GM21390 (cell line): Measurements from ENCODE around the gene ZC4H2.
"Not testable (repeated sequence)": the region's sequence is repeated elsewhere in the genome, so short reads cannot be mapped to it uniquely, and the experiment has no call there.

Source experiments
- ATAC-seq: cut with Tn5 transposase; IDR thresholded peaks from one replicate; pipeline ENCODE4 v1.9.1; 2021; ENCODE audit not compliant: unreplicated experiment

The ZC4H2 gene

GRCh38 chrX:64975989-64976672 lies at the start of gene ZC4H2:
Gene ZC4H2, minus strand, starts transcription at chrX:64976450. Its CDS starts 73 bp downstream, at chrX:64976377.
- peak; percentile 99 for ATAC-seq

GRCh38 chrX:65017451-65017850 lies 41.2 kb upstream of the ZC4H2 start:
- ATAC-seq: no peak

DNA sequence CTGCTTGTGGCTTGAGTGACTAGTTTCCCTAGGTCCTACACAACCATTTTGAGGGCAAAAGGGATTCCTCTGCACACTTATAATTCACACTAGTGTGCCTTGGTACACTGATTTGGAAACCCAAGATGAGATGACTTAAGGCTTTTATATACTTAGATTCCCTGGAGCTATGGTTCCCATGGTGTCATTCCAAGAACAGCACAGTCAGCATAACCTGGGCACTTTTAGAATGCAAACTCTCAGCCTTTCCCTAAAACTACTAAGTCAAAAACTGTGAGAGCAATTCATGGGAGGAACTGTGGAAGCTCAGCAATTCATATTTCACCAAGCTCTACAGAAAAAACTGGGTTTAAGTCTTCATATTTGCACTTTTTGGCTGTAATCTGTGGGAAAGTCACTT lies 38.0 kb upstream of the ZC4H2 start:
- ATAC-seq: no peak

DNA sequence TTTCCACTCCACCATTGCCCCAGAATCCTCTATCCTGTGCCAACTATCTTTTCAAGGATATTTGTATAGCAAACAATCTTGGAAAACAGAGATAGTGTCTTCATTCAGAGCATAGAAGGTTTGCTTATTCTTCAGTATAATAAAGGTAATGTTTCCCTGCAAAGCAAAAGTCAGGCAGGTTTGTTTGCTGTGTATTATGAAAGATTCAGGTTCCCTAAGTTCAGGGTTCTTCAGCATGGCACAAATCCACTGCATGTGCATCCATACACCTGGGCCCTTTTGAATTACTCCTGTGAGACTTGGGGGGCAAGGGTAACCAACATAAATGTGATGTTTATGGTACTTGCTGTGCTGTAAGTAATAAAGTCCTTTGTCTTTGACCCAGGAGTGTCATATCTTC lies 33.2 kb upstream of the ZC4H2 start:
- ATAC-seq: no peak

- ATAC-seq: not testable (repeated sequence)
Measured at GRCh38 chrX:65002208-65002607, 26.0 kb upstream of the ZC4H2 start.

GRCh38 chrX:64996805-64997204 lies 20.6 kb upstream of the ZC4H2 start:
- no peak for ATAC-seq

GRCh38 chrX:64994131-64994798 lies 18.0 kb upstream of the ZC4H2 start:
- ATAC-seq: no peak

DNA sequence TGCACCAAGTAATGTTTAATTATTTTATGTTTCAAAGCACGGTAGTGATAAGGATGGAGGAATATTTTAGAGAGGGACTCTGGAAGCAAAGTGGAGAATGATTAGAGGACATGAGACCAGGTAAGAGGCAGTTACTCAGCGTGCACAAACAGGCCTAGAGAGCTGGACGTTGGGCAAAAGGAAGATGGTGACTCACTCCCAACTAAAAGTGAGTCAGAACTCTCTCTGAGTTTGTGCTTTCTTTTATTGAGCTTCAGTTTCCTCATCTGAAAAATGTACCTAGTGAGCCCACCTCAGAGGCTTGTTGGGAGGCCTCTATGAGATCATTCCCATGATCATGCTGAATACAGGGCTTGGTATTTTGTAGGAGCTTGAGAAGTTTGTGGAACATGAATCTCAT lies 1.6 kb upstream of the ZC4H2 start:
- ATAC-seq: no peak

GRCh38 chrX:64977051-64977450 lies 801 bp upstream of the ZC4H2 start:
- no peak for ATAC-seq

DNA sequence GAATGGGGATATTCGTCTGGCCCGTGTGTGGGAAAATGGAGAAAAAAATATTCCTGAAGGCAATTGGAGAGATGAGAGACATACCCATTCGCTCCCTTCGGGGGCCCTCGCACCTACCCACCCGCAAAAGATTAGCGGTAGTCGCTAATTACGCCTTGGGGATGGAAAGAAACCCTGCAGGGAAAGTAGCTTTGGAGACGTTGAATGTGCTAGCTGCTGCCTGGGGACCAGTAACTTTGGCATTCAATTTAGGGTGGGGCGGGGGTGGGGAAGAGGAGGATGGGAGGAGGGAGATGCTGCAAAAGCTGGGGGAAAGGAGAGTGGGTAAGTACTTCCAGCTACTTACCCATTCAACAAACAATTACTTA lies 407 bp upstream of the ZC4H2 start:
- peak; percentile 28 for ATAC-seq

GRCh38 chrX:64975491-64975890 lies 759 bp downstream of the ZC4H2 start:
- ATAC-seq: no peak

DNA sequence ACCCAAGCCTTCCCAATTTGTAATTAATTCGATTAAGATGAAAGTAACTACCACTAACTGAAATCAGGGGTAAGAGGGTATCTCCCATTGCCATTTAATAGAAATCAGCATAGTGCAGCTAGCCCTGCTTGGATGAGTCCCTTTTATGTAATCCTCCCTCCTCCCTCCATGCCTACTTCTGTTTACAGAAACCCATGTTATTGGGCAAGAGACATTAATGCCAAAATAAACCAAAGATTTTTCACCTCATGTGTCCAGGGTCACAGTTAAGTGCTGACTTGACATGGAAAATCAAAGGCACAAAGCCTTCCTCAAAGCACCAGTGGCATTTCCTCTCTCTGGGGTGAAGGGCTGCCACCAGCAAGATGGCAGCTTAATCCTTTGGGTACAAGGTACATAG lies 50.8 kb downstream of the ZC4H2 start:
- ATAC-seq: no peak

DNA sequence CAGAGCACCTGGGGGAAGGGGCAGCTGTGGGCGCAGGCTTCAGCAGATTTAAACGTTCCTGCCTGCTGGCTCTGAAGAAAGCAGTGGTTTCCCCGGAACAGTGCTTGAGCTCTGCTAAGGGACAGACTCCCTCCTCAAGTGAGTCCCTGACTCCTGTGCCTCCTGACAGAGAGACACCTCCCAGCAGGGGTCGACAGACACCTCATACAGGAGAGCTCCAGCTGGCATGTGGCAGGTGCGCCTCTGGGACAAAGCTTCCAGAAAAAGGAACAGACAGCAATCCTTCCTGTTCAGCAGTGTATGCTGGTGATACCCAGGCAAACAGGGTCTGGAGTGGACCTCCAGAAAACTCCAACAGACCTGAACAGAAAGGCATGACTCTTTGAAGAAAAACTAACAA lies 68.1 kb downstream of the ZC4H2 start:
- ATAC-seq: no peak

DNA sequence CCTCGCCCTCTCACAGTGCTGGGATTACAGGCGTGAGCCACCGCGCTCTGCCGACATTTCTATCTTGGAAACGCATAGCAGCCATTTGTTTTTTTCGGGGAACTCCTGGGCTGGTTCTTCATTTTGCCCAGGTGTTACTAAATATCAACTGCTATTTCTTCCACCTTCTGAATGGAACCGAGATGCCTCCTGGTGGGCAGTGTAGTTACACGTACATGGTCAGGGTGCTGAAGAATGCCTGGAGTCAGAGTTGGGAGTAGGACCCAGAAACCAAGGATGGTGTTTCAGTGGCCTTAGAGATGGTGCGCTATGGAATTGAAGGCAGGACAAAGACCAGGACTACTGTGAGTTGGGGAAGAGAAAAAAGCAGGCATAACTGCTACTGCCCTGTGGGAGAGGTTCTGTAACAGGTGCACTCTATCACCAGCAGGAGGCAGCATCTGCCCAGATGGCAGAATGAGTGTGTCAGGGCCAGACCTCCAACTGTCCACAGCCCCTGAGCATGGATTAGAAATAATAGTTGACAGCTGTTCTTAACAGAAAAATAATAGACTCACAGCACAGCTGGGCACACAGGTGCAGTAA lies 81.7 kb downstream of the ZC4H2 start:
- peak; percentile 84 for ATAC-seq

- no peak for ATAC-seq
Measured at GRCh38 chrX:64885850-64886249, 90.4 kb downstream of the ZC4H2 start.

DNA sequence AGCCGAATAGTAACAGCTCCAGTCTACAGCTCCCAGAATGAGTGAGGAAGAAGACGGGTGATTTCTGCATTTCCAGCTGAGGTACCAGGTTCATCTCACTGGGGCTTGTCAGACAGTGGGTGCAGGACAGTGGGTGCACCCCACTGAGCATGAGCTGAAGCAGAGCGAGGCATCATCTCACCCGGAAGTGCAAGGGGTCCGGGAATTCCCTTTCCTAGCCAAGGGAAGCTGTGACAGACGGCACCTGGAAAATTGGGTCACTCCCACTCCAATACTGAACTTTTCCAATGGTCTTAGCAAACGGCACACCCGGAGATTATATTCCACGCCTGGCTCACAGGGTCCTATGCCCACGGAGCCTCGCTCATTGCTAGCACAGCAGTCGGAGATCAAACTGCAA lies 97.5 kb downstream of the ZC4H2 start:
- not testable (repeated sequence) for ATAC-seq

DNA sequence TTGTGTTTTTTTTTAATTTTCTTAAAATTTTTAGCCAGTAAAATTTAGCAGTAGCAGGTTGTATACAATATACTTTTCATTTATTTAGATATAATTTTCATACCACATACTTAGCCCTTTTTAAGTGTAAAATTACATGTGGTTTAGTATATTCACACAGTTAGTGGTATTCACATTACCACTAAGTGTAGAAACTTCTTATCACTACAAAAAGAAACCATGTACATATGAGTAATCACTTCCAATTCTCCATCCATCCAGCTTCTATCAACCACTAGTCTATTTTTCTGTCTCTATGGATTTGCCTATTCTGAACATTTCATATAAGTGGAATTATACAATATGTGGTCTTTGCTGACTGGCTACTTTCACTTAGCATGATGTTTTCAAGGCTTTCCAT lies 109.0 kb downstream of the ZC4H2 start:
- no peak for ATAC-seq
